Smooth muscle cell (in vitro differentiated cells): Measurements from ENCODE around the gene DNAJC1. TPM values are rescaled to one million over a fixed set of nuclear protein-coding genes. Genes with fewer than 3 reads are reported as not detected.

ENCODE experiments used
- DNase-seq: peaks from one replicate; lab custom pipeline; 2025; ENCODE audit not compliant: unreplicated experiment; lab: John Stamatoyannopoulos, UW
- H2AFZ ChIP-seq: fragments of 200-600 bp; sonication (generic); 2 replicates; pipeline ENCODE4 v1.6.0; 2016; ENCODE audit warnings: antibody characterized with exemption, low read depth, mild to moderate bottlenecking
- H3F3A ChIP-seq: fragments of 200-600 bp; sonication (generic); 2 replicates; pipeline ENCODE4 v1.6.0; 2017; ENCODE audit warnings: antibody characterized with exemption, low read depth
- H3K27ac ChIP-seq: fragments of 200-600 bp; sonication (generic); 2 replicates; pipeline ENCODE4 v1.5.1; 2016; ENCODE audit warnings: low read depth, mild to moderate bottlenecking
- H3K27me3 ChIP-seq: fragments of 200-600 bp; sonication (generic); 2 replicates; pipeline ENCODE4 v1.6.1; 2016; ENCODE audit warnings: low read depth, mild to moderate bottlenecking
- H3K36me3 ChIP-seq: fragments of 200-600 bp; sonication (generic); 2 replicates; pipeline ENCODE4 v1.5.1; 2016; ENCODE audit warnings: low read depth
- H3K4me1 ChIP-seq: fragments of 200-600 bp; sonication (generic); 2 replicates; pipeline ENCODE4 v1.5.1; 2016; ENCODE audit warnings: low read depth
- H3K4me2 ChIP-seq: fragments of 200-600 bp; sonication (generic); 2 replicates; pipeline ENCODE4 v1.6.0; 2016; ENCODE audit warnings: mild to moderate bottlenecking
- H3K4me3 ChIP-seq: fragments of 200-600 bp; sonication (generic); 2 replicates; pipeline ENCODE4 v1.5.1; 2016; ENCODE audit warnings: mild to moderate bottlenecking
- H3K79me2 ChIP-seq: fragments of 200-600 bp; sonication (generic); 2 replicates; pipeline ENCODE4 v1.6.0; 2016; ENCODE audit warnings: low read depth, mild to moderate bottlenecking
- H3K9ac ChIP-seq: fragments of 200-600 bp; sonication (generic); 2 replicates; pipeline ENCODE4 v1.6.0; 2016; ENCODE audit warnings: low read depth
- H3K9me3 ChIP-seq: fragments of 200-600 bp; sonication (generic); replicated peaks from 2 replicates; pipeline ENCODE4 v1.5.1; 2016; ENCODE audit warnings: low read depth
- H4K20me1 ChIP-seq: fragments of 200-600 bp; sonication (generic); 2 replicates; pipeline ENCODE4 v1.6.0; 2016; ENCODE audit warnings: low read depth
- WGBS: methylation state at CpG from one replicate; pipeline ENCODE4 v1.1.7; 2016; ENCODE audit warnings: low lambda C conversion rate; 5-methylcytosine and 5-hydroxymethylcytosine counted together
- polyA plus RNA-seq: library from polyadenylated mRNA; unstranded; fragments of >200 nt; fragmentation: Nextera tagmentation; extraction: Ambion mirVana; gene quantifications from 2 replicates; pipeline ENCODE4 v1.2.1, GENCODE V29; 2016
- total RNA-seq: library from RNA; depleted of rRNA; stranded (reverse); fragments of >200 nt; gene quantifications from 2 replicates; pipeline ENCODE4 v1.2.3, GENCODE V29; 2014
- TF ChIP-seq, protein P1 (sequence below): fragments of 200-600 bp; sonication (generic); IDR thresholded peaks from 2 replicates; pipeline ENCODE4 v1.5.1; 2017; ENCODE audit warnings: borderline replicate concordance, mild to moderate bottlenecking, antibody characterized with exemption; ENCODE audit not compliant: insufficient read depth, poor library complexity, severe bottlenecking

Gene DNAJC1
- total and polyA plus RNA-seq, 2 experiments from 2014 or later: 67.0 to 88.5 TPM

GRCh38 chr10:21754410-21755011 is 249.0 kb downstream of the DNAJC1 start:
- 67% methylated on average over 10 of the region's 10 CpGs for WGBS
- H3K9ac ChIP-seq: no peak overlapping the region
- peaks cover 17% of the 10 kb centered on the region for H3F3A ChIP-seq
- H3K4me2 ChIP-seq: no peak overlapping the region
- peaks cover 25% of the 10 kb centered on the region for H3K4me1 ChIP-seq
- DNase-seq: peak; percentile 17
- TF ChIP-seq, protein P1, sequence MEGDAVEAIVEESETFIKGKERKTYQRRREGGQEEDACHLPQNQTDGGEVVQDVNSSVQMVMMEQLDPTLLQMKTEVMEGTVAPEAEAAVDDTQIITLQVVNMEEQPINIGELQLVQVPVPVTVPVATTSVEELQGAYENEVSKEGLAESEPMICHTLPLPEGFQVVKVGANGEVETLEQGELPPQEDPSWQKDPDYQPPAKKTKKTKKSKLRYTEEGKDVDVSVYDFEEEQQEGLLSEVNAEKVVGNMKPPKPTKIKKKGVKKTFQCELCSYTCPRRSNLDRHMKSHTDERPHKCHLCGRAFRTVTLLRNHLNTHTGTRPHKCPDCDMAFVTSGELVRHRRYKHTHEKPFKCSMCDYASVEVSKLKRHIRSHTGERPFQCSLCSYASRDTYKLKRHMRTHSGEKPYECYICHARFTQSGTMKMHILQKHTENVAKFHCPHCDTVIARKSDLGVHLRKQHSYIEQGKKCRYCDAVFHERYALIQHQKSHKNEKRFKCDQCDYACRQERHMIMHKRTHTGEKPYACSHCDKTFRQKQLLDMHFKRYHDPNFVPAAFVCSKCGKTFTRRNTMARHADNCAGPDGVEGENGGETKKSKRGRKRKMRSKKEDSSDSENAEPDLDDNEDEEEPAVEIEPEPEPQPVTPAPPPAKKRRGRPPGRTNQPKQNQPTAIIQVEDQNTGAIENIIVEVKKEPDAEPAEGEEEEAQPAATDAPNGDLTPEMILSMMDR: no peak
- no peaks in the 10 kb centered on the region for H4K20me1 ChIP-seq
- H3K79me2 ChIP-seq: no peaks in the 10 kb centered on the region
- no peak overlapping the region for H3K4me3 ChIP-seq
- no peaks in the 10 kb centered on the region for H3K27me3 ChIP-seq
- H3K36me3 ChIP-seq: no peaks in the 10 kb centered on the region
- no peak overlapping the region for H3K27ac ChIP-seq
- no peak overlapping the region for H2AFZ ChIP-seq
- no peaks in the 10 kb centered on the region for H3K9me3 ChIP-seq

DNA sequence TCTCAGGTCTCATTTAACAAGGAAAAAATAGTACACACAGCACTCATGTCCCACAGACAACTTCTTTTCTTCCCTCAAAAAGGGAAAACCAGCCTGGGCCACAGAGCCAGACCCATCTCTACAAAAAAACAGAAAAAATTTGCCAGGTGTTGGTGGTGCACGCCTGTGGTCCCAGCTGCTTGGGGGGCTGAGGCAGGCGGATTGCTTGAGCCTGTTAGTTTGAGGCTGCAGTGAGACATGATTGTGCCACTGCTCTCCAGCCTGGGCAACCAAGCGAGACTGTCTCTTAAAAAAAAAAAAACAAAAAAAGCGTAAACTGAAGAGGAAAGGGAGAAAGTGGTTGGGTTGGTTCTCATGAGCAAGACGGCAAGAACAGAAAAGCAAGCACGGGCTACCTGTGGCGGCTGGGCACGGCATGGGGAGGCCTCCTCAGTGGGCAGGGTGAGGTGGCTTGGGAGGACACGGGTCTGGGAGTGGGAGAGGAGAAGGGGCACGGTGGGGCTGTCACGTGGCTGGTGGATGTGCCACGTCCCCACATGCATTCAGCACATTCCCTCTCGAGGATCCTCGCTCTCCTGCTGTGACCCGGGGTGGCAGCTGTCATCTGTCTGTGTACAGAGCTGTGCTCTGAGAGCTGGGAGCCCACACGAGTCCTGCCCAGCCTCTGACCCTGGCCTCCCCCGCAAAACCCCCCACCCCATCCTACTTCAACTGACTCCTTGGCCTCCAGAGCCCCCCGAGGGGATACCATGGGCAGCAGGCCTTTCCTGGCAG is 249.8 kb downstream of the DNAJC1 start:
- no peaks in the 10 kb centered on the region for H3K27me3 ChIP-seq
- H3K4me1 ChIP-seq: peaks cover 25% of the 10 kb centered on the region
- H4K20me1 ChIP-seq: no peaks in the 10 kb centered on the region
- H3K27ac ChIP-seq: no peak overlapping the region
- no peak overlapping the region for H2AFZ ChIP-seq
- WGBS: 81% methylated on average over 17 of the region's 18 CpGs
- H3K9ac ChIP-seq: no peak overlapping the region
- H3F3A ChIP-seq: peaks cover 16% of the 10 kb centered on the region
- DNase-seq: no peak
- H3K36me3 ChIP-seq: no peaks in the 10 kb centered on the region
- no peaks in the 10 kb centered on the region for H3K79me2 ChIP-seq
- H3K9me3 ChIP-seq: no peaks in the 10 kb centered on the region
- H3K4me3 ChIP-seq: no peak overlapping the region
- TF ChIP-seq, protein P1: no peak
- no peak overlapping the region for H3K4me2 ChIP-seq

DNA sequence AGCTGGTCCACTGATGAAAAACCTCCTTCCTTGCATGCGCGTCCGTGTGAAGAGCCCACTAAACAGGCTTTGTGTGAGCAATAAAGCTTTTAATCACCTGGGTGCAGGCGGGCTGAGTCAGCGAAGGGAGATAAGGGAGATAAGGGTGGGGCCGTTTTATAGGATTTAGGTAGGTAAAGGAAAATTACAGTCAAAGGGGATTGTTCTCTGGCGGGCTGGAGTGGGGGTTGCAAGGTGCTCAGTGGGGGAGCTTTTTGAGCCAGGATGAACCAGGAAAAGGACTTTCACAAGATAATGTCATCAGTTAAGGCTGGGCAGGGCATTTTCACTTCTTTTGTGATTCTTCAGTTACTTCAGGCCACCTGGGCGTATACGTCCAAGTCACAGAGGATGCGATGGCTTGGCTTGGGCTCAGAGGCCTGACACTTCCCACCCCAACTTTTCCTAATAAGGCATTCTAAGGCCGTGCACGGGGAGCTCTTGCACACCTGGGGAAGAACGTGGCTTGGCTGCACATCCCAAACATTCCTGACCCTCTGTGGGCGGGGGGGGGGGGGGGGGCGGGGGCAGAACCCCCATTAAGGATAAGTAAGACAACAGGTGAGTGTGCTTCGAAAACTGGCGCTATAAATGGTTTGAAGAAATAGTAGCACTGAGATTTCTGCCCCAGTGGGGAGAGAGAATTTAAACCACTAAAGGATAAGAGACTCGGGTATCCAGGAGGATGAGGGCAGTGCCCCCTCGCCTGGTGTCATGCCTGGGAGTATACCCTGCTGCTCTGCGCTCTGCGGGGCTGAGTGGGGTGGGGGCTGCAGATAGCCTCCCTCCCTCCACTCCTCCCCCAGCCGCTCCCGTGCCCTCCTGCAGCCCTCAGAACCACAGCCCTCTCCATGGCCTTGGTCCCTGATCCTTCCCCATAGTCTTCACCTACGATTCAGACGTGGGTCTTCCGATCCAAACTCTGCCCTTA is 251.9 kb downstream of the DNAJC1 start:
- DNase-seq: no peak
- peaks cover 8% of the 10 kb centered on the region for H3K4me1 ChIP-seq
- no peaks in the 10 kb centered on the region for H4K20me1 ChIP-seq
- 31% methylated on average over 22 of the region's 26 CpGs for WGBS
- no peaks in the 10 kb centered on the region for H3K27me3 ChIP-seq
- no peak overlapping the region for H3K4me2 ChIP-seq
- H3K4me3 ChIP-seq: no peak overlapping the region
- H3K36me3 ChIP-seq: no peaks in the 10 kb centered on the region
- TF ChIP-seq, protein P1: no peak
- H3K9me3 ChIP-seq: no peaks in the 10 kb centered on the region
- H3K9ac ChIP-seq: no peak overlapping the region
- no peaks in the 10 kb centered on the region for H3K79me2 ChIP-seq
- H3K27ac ChIP-seq: no peak overlapping the region
- H3F3A ChIP-seq: no peaks in the 10 kb centered on the region
- H2AFZ ChIP-seq: no peak overlapping the region
